Kidney tubule cell (primary cell): ENCODE results near the gene ITFG2.

Experiments used
- DNase-seq: peaks from one replicate; pipeline ENCODE4 v3.0.0-alpha.2; 2018; ENCODE audit warnings: low spot score

The ITFG2 gene

GRCh38 chr12:2795291-2796186, 16.9 kb upstream of the ITFG2 start:
- peak; percentile 65 for DNase-seq

DNA sequence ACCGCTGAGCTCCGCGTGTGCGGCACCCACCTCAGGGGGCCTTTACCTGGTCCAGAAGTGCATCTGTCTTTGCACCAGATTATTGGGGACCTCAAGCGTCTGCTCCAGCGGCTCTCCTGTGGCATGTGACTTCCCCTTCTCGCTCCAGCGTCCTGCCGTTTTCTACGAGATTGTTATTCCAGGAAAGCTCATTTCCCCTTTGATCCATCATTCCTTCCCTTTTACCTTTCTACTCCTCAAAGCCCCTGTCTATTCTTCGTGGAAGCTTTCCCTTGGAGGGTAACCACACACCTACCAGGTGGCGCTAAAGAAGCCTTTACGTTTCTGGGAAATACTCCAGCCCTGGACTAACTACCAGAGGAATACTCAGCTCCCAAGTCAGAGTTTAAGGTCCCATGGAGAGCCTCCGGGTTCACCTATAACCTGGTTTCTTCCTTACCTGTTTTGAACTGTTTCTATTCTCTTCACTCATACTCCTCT, 16.2 kb upstream of the ITFG2 start:
- DNase-seq, result peak; percentile 33

GRCh38 chr12:2797721-2798418, 14.6 kb upstream of the ITFG2 start:
- no peak for DNase-seq

GRCh38 chr12:2800046-2800570, 12.4 kb upstream of the ITFG2 start:
- DNase-seq, result no peak

DNA sequence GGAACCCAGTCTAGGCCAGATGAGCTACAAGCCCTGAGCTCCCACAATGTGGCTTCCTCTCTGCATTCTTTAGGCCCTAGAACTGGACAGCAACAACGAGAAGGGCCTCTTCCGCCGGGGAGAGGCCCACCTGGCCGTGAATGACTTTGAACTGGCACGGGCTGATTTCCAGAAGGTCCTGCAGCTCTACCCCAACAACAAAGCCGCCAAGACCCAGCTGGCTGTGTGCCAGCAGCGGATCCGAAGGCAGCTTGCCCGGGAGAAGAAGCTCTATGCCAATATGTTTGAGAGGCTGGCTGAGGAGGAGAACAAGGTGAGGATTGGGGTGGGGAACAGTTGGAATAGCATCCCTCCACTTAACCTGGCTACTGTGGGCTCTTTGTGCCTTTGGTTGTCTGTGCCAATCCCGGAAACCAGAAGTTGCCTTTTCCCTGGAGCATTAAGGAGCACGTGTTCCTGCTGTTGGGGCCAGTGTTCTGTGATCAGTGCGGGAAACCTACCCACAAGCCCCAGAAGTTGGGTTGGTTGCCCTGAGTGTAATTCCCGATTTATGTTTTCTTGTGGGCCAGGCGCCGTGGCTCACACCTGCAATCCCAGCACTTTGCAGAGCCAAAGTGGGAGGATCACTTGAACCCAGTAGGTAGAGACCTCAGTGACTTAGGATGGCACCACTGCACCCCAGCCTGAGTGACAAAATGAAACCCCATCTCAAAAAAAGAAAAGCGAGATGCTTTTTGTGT, 11.3 kb upstream of the ITFG2 start:
- no peak for DNase-seq

DNA sequence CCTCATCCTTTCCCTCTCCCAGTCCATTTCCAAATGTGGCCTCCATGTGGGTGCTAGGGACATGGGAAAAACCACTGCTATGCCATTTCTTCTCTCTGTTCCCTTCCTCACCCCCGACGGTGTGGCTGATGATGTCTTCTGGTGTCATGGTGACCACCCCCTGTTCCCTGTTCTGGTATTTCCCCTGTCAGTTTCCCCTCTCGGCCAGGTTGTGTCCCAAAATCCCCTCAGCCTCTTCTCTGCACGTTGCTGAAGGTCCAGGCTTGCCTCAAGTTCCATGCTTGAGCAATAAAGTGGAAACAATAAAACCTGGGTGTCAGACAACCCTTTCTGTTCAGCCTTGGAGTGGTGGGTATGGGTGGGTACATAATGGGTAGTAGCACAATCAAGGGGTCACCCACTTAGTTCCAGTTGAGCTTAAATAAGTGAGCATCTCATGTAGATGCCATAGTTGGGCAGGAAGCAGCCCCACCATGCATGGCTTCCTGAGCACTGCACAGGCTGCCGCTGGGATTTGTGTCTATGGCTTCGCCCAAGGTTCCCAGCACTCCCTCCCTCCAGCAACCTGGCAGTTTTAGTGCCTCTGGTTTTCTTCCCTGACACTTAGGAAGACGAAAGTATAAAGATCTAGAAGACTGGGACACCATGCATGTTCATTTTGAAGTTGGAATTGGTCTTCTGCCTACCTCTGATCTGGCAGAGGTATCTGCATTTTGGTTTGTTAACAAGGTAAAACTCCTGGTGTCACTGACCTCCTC, 8.7 kb upstream of the ITFG2 start:
- DNase-seq, result no peak

DNA sequence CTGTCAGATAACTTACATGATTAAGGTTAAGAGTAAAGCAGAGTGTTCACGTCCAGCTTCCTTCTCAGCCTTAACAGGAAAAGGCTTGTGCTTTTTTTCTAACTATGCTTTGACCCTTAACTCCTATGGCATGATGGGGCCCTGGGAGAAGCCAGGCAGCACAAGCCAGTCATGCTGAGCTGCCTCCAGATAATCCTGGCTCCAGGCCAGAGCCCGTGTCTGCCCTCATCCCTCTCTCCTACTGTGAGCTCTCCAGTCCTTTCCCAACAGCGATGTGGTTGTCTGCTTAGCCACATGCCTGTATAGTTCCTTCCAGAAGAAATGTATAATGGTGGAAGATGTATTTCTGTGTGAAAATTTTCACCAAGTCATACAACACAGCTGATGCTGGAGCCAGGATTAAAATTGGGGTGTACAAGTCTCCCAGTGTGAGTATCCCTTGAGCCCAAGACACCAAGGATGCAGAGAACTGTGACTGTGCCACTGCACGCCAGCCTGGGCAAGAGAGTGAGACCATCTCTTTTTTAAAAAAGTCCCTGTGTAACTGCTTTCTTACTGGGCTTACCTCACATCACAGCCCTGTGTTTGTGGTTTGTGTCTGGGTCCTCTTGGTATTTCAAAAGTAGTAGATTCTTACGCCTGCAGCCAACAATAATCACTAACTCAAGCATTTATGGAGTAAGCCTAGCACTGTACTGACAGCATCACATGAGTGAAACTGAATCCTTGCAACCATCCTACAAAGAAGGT, 7.9 kb upstream of the ITFG2 start:
- peak; percentile 78 for DNase-seq

DNA sequence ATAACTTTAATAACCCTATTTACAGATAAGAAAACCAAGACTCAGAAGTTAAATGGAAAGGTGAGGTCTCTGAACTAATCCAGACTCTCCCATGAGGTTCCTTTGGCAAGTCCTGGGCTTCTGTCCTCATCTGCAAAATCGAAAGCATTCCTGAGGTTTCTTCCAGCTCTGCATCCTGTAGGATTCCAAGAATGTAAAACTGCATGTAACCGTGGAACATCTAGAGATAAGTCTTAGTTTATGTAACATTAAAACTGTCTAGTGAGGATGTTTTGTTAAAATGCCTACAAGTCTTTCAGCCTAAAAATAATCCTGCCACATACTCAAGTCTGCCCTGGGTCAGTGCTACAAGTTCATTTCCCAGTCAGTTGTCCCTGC, 7.3 kb upstream of the ITFG2 start:
- no peak for DNase-seq

DNA sequence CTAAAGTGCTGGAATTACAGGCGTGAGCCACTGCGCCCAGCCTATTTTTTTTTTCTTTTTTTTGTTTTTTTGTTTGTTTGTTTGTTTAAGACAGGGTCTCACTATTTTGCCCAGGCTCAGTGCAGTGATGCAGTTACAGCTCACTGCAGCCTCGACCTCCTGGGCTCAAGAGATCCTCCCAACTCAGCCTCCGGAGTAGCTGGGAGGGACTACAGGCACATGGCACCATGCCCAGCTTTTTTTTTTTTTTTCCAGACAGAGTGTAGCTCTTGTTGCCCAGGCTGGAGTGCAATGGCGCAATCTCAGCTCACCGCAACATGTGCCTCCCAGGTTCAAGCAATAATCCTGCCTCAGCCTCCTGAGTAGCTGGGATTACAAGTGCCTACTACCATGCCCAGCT, 5.8 kb upstream of the ITFG2 start:
- DNase-seq, result no peak

- DNase-seq, result no peak
Measured at GRCh38 chr12:2811801-2812200, 667 bp upstream of the ITFG2 start.

DNA sequence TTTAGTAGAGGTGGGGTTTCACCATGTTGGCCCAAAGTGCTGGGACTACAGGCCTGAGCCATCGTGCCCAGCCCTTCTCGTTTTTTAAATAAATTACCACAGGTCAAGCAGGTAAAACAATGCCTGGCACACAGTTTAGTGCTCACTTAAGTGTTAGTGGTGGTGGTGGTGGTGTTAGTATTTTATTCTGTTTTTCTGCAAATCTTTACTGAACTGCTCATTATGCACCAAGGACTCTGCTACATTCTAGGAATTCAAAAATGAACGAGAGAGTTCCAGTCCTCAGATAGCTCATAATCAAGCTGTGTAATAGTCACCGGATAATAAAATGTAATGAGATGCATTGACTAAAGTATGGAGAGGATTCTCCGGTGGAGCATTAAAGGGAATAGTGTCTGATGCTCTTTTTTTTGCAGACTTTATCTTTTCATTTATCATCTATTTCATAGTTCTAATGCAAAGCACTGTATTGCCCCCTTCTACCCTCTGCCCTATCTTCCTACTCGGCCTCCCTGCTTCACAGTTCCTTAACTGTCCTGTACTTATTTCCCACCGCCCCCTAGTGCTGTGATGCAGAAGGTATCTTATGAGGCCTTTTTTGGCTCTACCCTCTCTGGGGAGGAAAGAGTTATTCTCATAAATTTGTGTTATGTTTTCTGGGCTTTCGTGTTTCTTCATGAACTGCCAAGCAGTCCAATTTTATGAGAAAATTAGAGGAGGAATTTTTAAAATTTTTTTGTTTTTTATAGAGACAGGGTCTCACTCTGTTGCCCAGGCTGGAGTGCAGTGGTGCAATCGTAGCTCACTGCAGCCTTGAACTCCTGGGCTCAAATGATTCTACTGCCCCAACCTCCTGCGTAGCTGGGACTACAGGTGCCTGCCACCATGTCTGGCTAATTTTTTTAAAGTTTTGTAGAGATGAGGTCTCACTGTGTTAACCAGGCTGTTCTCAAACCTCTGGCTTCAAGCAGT, 1.0 kb downstream of the ITFG2 start:
- peak; percentile 70 for DNase-seq

DNA sequence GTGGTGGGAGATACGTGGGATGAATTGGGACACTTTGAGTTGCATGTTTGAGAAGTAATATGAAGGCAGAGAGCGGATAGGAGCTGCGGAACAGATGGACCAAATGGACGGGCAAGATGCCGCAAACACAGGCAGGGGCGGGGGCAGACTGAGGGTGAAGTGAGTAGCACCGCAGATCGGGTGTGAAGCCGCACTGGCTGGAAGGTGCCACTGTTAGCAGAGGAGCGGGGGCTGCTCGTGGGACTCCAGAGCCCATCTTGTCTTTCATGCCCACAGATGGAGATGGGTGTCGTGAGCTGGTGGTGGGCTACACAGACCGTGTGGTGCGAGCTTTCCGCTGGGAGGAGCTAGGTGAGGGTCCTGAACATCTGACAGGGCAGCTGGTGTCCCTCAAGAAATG, 7.3 kb downstream of the ITFG2 start:
- DNase-seq, result no peak

GRCh38 chr12:2820432-2820831, 8.0 kb downstream of the ITFG2 start:
- no peak for DNase-seq

DNA sequence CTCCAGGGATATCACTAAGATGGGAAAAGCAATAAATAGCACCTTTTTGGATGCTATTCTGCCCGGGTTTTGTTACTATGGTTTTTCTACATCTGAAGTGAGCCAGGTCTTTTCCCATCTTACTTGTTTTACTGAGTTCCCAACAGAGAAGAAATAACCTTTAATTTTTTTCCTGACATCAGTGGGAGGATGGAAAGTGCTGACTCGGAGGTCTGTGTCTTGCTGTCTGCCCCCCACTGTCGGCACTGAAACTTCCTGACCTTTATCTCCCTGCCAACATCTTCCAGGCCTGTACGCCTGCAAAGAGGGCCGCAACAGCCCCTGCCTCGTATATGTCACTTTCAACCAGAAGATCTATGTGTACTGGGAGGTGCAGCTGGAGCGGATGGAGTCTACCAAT, 11.0 kb downstream of the ITFG2 start:
- DNase-seq, result no peak

GRCh38 chr12:2824541-2824940, 12.1 kb downstream of the ITFG2 start:
- DNase-seq, result no peak

GRCh38 chr12:2825132-2825531, 12.7 kb downstream of the ITFG2 start:
- no peak for DNase-seq

DNA sequence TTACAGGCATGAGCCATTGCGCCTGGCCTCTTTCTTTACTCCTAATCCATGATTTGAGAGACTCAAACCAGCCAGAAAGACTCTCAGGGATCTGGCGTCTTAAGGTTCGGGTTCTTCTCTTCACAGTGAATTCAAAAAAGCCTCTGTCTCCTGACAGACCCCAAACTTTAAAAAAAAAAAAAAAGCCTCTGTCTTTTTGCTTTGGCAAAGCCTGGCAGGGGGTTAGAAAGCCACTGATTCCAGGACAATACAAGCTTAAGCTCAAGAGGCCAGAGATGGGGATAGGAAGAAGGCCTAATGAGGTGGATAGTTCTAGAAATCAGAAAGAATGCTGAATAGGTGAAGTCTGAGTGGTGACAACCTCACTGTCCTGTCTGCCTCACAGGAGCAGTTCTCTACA, 13.6 kb downstream of the ITFG2 start:
- no peak for DNase-seq

- no peak for DNase-seq
Measured at GRCh38 chr12:2826721-2827515, 14.4 kb downstream of the ITFG2 start.

GRCh38 chr12:2829275-2829674, 16.8 kb downstream of the ITFG2 start:
- no peak for DNase-seq
